B cell (primary cell): Measurements from ENCODE around the gene PYGO2. TPM values are rescaled to one million over a fixed set of nuclear protein-coding genes. Genes with fewer than 3 reads are reported as not detected.

Experiments
- ATAC-seq: fragments of 200-7000 bp; cut with Tn5 transposase; one replicate; pipeline ENCODE4 v1.10.0; 2021; ENCODE audit warnings: low read depth, mild to moderate bottlenecking, moderate number of reproducible peaks, moderate library complexity
- CTCF ChIA-PET: fragments of 350-600 bp; sonication (Branson Sonifier 250); formaldehyde crosslinking; loops from one replicate; lab custom pipeline; 2021; ENCODE audit warnings: antibody characterized with exemption, inconsistent platforms; lab: Charles Lee
- POLR2A ChIA-PET: fragments of 350-600 bp; sonication (Branson Sonifier 250); formaldehyde crosslinking; loops from one replicate; lab custom pipeline; 2021; ENCODE audit warnings: antibody characterized with exemption; lab: Charles Lee
- DNase-seq: peaks from one replicate; pipeline ENCODE4 v3.0.0; 2013
- H2AFZ ChIP-seq: 2 replicates; pipeline ENCODE4 v1.6.1; 2012; ENCODE audit warnings: mild to moderate bottlenecking, low read depth, low read length; ENCODE audit not compliant: insufficient read depth, poor library complexity, severe bottlenecking
- H3K27ac ChIP-seq, 2 donors: 1 replicate in 1 of 2; 2 replicates in 1 of 2; pipeline ENCODE4 v1.5.1; 2012 to 2013; ENCODE audit warnings: low read length in 2 of 2, mild to moderate bottlenecking in 2 of 2, moderate library complexity in 1 of 2
- H3K27me3 ChIP-seq, 4 experiments: fragments of 200-600 bp in 1 of 4; sonication (generic) in 1 of 4; replicated peaks in 1 of 4; 1 replicate in 2 of 4; 2 replicates in 2 of 4; pipeline versions ENCODE4 v1.6.1 to v1.7.0; 2013 to 2016; ENCODE audit warnings: low read length in 3 of 4, mild to moderate bottlenecking in 2 of 4, mixed read lengths in 1 of 4, moderate library complexity in 1 of 4; ENCODE audit not compliant: insufficient read depth in 4 of 4, control insufficient read depth in 3 of 4; ENCODE audit errors: control extremely low read depth in 1 of 4
- H3K36me3 ChIP-seq, 2 experiments: replicated peaks in 1 of 2; 1 replicate in 1 of 2; 2 replicates in 1 of 2; pipeline versions ENCODE4 v1.6.1 to v1.7.1; 2013; ENCODE audit warnings: low read length in 1 of 2; ENCODE audit not compliant: insufficient read depth in 2 of 2, control insufficient read depth in 1 of 2; ENCODE audit errors: control extremely low read depth in 1 of 2, extremely low read depth in 1 of 2
- H3K4me1 ChIP-seq, 2 donors: fragments of 200-600 bp in 1 of 2; sonication (generic) in 1 of 2; 1 replicate in 1 of 2; 2 replicates in 1 of 2; pipeline versions ENCODE4 v1.5.1 to v1.6.1; 2013 to 2017; ENCODE audit warnings: low read length in 2 of 2; ENCODE audit not compliant: control insufficient read depth in 2 of 2, insufficient read depth in 2 of 2
- H3K4me2 ChIP-seq: replicated peaks from 2 replicates; pipeline ENCODE3; 2012; ENCODE audit warnings: mild to moderate bottlenecking, low read depth, low read length; ENCODE audit not compliant: poor library complexity, severe bottlenecking
- H3K4me3 ChIP-seq, 5 experiments: fragments of 200-600 bp in 1 of 5; sonication (generic) in 1 of 5; 1 replicate in 3 of 5; 2 replicates in 2 of 5; pipeline versions ENCODE4 v1.5.1 to v1.7.0; 2011 to 2016; ENCODE audit warnings: low read length in 4 of 5, mild to moderate bottlenecking in 4 of 5, low read depth in 2 of 5, control low read depth in 1 of 5, moderate library complexity in 1 of 5; ENCODE audit not compliant: insufficient read depth in 1 of 5; ENCODE audit errors: control extremely low read depth in 1 of 5, extremely low read depth in 1 of 5
- H3K79me2 ChIP-seq: fragments of 200-600 bp; sonication (generic); one replicate; pipeline ENCODE4 v1.6.0; 2016; ENCODE audit warnings: low read length; ENCODE audit not compliant: control insufficient read depth, insufficient read depth
- H3K9ac ChIP-seq: fragments of 200-600 bp; sonication (generic); 2 replicates; pipeline ENCODE4 v1.6.1; 2017; ENCODE audit warnings: mild to moderate bottlenecking, low read length, moderate library complexity
- H3K9me3 ChIP-seq, 3 donors: one replicate each; pipeline versions ENCODE4 v1.6.1 to v1.7.1; 2013; ENCODE audit warnings: low read length in 2 of 3; ENCODE audit not compliant: control insufficient read depth in 2 of 3, insufficient read depth in 1 of 3; ENCODE audit errors: control extremely low read depth in 1 of 3
- H4K20me1 ChIP-seq: 2 replicates; pipeline ENCODE4 v1.6.0; 2012; ENCODE audit warnings: mild to moderate bottlenecking, low read length; ENCODE audit not compliant: insufficient read depth, control insufficient read depth, poor library complexity, severe bottlenecking
- H3K27ac Mint-ChIP-seq: one replicate; pipeline ENCODE4 v1.8.0; 2021; ENCODE audit warnings: mixed read lengths
- H3K27me3 Mint-ChIP-seq: one replicate; pipeline ENCODE4 v1.8.0; 2021; ENCODE audit warnings: mixed read lengths
- H3K4me1 Mint-ChIP-seq: one replicate; pipeline ENCODE4 v1.8.0; 2021; ENCODE audit warnings: mixed read lengths
- H3K4me3 Mint-ChIP-seq: one replicate; pipeline ENCODE4 v1.8.0; 2021; ENCODE audit warnings: mixed read lengths
- H3K9me3 Mint-ChIP-seq: one replicate; pipeline ENCODE4 v1.8.0; 2022; ENCODE audit warnings: mixed read lengths; ENCODE audit not compliant: insufficient read depth
- EZH2 ChIP-seq: IDR thresholded peaks from 2 replicates; pipeline ENCODE4 v1.6.1; 2012; ENCODE audit warnings: borderline replicate concordance, low read depth, mild to moderate bottlenecking, moderate library complexity, low read length; ENCODE audit not compliant: insufficient read depth, poor library complexity, severe bottlenecking
- WGBS: methylation state at CpG from one replicate; pipeline ENCODE4 v1.1.5; 2013; ENCODE audit warnings: missing lambda C conversion rate; ENCODE audit not compliant: insufficient coverage; 5-methylcytosine and 5-hydroxymethylcytosine counted together
- intact Hi-C: fragments of 100-400 bp; cut with micrococcal nuclease; formaldehyde crosslinking; loops from one replicate; pipeline ENCODE4 v1.10.0; 2022
- polyA plus RNA-seq: library from polyadenylated mRNA; depleted of rRNA; stranded (reverse); fragments of >200 nt; gene quantifications from 2 replicates; pipeline ENCODE4 v1.2.3, GENCODE V29; 2012
- total RNA-seq, 2 donors: library from RNA; stranded (reverse); fragments of 120-200 nt in 1 of 2; gene quantifications; 1 replicate in 1 of 2; 2 replicates in 1 of 2; pipeline versions ENCODE4 v1.2.3 to v1.2.4, GENCODE V29; 2013 to 2022
- TF ChIP-seq, protein P1 (sequence below): fragments of 200-600 bp; IDR thresholded peaks from one replicate; pipeline ENCODE4 v1.8.0; 2022; ENCODE audit warnings: antibody characterized with exemption, mild to moderate bottlenecking

Gene PYGO2
- total and polyA plus RNA-seq, 2 donors (not counting 1 experiment from before 2014, with no cell fraction given), result 22.2 to 52.7 TPM

DNA sequence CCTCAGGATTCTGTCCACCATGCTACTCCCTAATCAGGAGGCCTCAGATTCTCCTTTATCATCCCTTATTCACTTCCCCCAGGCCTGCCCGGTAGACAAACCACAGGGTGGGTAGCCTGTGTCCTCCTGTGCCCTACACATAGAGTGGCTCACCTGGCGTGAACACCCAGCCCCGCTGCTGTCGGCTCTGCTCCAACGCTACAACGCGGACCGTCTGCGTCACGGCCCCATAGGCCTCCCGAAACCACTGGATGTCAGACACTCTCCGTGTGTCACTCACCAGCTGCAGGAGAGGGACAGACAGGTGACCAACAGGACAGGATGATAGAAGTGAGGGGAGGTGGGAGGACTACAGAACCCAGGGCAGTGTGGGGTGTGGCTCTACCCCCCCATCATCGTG lies 35.4 kb downstream of the PYGO2 start:
- no peak overlapping the region for H3K4me3 Mint-ChIP-seq
- H2AFZ ChIP-seq, result no peak overlapping the region
- TF ChIP-seq, protein P1, sequence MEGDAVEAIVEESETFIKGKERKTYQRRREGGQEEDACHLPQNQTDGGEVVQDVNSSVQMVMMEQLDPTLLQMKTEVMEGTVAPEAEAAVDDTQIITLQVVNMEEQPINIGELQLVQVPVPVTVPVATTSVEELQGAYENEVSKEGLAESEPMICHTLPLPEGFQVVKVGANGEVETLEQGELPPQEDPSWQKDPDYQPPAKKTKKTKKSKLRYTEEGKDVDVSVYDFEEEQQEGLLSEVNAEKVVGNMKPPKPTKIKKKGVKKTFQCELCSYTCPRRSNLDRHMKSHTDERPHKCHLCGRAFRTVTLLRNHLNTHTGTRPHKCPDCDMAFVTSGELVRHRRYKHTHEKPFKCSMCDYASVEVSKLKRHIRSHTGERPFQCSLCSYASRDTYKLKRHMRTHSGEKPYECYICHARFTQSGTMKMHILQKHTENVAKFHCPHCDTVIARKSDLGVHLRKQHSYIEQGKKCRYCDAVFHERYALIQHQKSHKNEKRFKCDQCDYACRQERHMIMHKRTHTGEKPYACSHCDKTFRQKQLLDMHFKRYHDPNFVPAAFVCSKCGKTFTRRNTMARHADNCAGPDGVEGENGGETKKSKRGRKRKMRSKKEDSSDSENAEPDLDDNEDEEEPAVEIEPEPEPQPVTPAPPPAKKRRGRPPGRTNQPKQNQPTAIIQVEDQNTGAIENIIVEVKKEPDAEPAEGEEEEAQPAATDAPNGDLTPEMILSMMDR, result no peak
- TF ChIP-seq EZH2, result no peak
- H3K36me3 ChIP-seq, result peaks cover 0 to 52% of the 10 kb centered on the region in 2 experiments
- H3K27ac Mint-ChIP-seq, result peak overlapping the region; percentile 56
- ATAC-seq (no peak), DNase-seq (no peak)
- H3K4me3 ChIP-seq, result no peak overlapping the region
- no peaks in the 10 kb centered on the region for H3K9me3 Mint-ChIP-seq
- POLR2A ChIA-PET, result interaction anchor here (0.6 kb wide), 1 partner anchor 171 kb away, joined by 5 read pairs; no protein-coding TSS in a partner anchor
- H3K27ac ChIP-seq, result no peak overlapping the region
- H3K4me2 ChIP-seq, result no peak overlapping the region
- H3K9ac ChIP-seq, result no peak overlapping the region
- peaks cover 5% of the 10 kb centered on the region for H3K4me1 Mint-ChIP-seq
- intact Hi-C loops, result no loop called here
- H3K27me3 ChIP-seq, result no peaks in the 10 kb centered on the region
- no peaks in the 10 kb centered on the region for H3K27me3 Mint-ChIP-seq
- CTCF ChIA-PET, result interaction anchor here (1.1 to 2.8 kb wide), 2 partner anchors 10 to 18 kb away, joined by 3 to 7 read pairs; partner anchors contain the start of gene PMVK
- 81% methylated on average over 12 of the region's 13 CpGs for WGBS
- no peaks in the 10 kb centered on the region for H4K20me1 ChIP-seq
- peaks cover 0 to 7% of the 10 kb centered on the region in 2 donors for H3K4me1 ChIP-seq
- H3K9me3 ChIP-seq, result no peaks in the 10 kb centered on the region
- no peaks in the 10 kb centered on the region for H3K79me2 ChIP-seq

DNA sequence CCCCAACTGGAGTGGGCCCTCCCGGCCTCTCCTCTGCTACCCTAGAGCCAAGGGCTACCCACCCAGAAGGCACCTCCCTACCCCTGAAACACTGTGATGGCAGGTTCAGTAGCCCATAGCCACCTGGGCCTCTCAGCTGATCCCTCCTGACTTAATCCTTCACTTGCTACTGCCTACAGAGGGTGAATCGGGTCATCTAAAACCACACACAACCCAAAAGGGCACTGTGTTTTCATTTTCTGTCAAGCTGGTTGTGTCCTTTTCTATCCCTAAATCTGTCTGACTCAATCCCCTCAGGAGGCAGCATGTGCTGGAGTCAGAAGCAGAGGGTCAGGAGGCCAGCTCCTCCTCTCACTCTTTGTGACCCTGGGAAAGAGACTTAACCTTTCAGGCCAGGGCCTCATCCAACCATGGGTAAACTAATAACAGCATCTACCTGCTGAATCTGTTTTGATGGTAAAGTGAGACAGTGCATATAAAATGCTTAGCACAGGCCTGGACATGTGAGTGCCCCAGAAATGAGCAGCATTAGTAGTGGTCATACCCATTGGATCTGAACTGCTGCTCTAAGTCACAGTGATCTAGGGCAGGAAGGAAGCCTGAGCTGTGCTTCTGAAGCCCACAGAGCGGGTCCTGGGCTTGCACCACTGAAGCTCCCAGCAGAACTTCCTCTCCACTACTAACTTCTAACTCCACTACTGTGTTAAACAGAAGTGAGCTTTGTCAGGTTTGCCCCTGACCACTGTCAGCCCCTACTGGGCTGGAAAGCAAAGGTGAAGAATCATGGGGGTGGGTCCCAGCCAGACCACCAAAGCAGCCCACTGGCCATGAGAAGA lies 36.0 kb downstream of the PYGO2 start:
- no peaks in the 10 kb centered on the region for H3K79me2 ChIP-seq
- WGBS, result 100% methylated on average over 1 of the region's 3 CpGs
- no peaks in the 10 kb centered on the region for H3K27me3 Mint-ChIP-seq
- H3K27ac Mint-ChIP-seq, result no peak overlapping the region
- H3K36me3 ChIP-seq, result peaks cover 0 to 49% of the 10 kb centered on the region in 2 experiments
- H3K27me3 ChIP-seq, result no peaks in the 10 kb centered on the region
- TF ChIP-seq, protein P1, result no peak
- TF ChIP-seq EZH2, result no peak
- peaks cover 0 to 7% of the 10 kb centered on the region in 2 donors for H3K4me1 ChIP-seq
- H3K4me1 Mint-ChIP-seq, result peaks cover 5% of the 10 kb centered on the region
- CTCF ChIA-PET, result interaction anchor here (1.1 to 2.8 kb wide), 2 partner anchors 11 to 18 kb away, joined by 3 to 7 read pairs; partner anchors contain the start of gene PMVK
- H3K4me2 ChIP-seq, result no peak overlapping the region
- no peaks in the 10 kb centered on the region for H4K20me1 ChIP-seq
- H3K9ac ChIP-seq, result no peak overlapping the region
- ATAC-seq (no peak), DNase-seq (no peak)
- POLR2A ChIA-PET, result interaction anchor here (0.6 kb wide), 2 partner anchors 11 to 172 kb away, joined by 3 to 5 read pairs; partner anchors contain the start of gene PMVK
- no peak overlapping the region for H3K4me3 Mint-ChIP-seq
- H2AFZ ChIP-seq, result no peak overlapping the region
- no peak overlapping the region for H3K27ac ChIP-seq
- H3K9me3 Mint-ChIP-seq, result no peaks in the 10 kb centered on the region
- no peak overlapping the region for H3K4me3 ChIP-seq
- intact Hi-C loops, result no loop called here
- no peaks in the 10 kb centered on the region for H3K9me3 ChIP-seq
